Brain microvascular endothelial cell (primary cell): ENCODE results near the gene ISG20L2.

Experiments
- DNase-seq: peaks from one replicate; pipeline ENCODE4 v3.0.0-alpha.2; 2020
- H3K27ac ChIP-seq: fragments of 250-450 bp; sonication (Bioruptor Pico); 2 replicates; pipeline ENCODE4 v1.5.1; 2020; ENCODE audit warnings: mild to moderate bottlenecking, moderate library complexity
- H3K27me3 ChIP-seq: fragments of 250-450 bp; sonication (Bioruptor Pico); replicated peaks from 2 replicates; pipeline ENCODE4 v1.5.1; 2020; ENCODE audit warnings: mild to moderate bottlenecking
- H3K36me3 ChIP-seq: fragments of 250-450 bp; sonication (Bioruptor Pico); replicated peaks from 2 replicates; pipeline ENCODE4 v1.5.1; 2020; ENCODE audit warnings: mild to moderate bottlenecking
- H3K4me3 ChIP-seq: 2 replicates; pipeline ENCODE4 v1.5.1; 2011; ENCODE audit warnings: low read depth, mild to moderate bottlenecking, control low read depth, low read length, moderate library complexity
- in situ Hi-C: cut with HindIII; loops from 2 replicates; pipeline ENCODE4 v1.10.0; 2017; ENCODE audit warnings: low sequenced_read_pairs, low pct_ligation_motif_present
- TF ChIP-seq, protein P1 (sequence below): IDR thresholded peaks from 2 replicates; pipeline ENCODE4 v1.5.1; 2011; ENCODE audit warnings: low read depth, mild to moderate bottlenecking, moderate library complexity, low read length, control low read depth, inconsistent platforms; ENCODE audit errors: missing control alignments

The ISG20L2 gene

DNA sequence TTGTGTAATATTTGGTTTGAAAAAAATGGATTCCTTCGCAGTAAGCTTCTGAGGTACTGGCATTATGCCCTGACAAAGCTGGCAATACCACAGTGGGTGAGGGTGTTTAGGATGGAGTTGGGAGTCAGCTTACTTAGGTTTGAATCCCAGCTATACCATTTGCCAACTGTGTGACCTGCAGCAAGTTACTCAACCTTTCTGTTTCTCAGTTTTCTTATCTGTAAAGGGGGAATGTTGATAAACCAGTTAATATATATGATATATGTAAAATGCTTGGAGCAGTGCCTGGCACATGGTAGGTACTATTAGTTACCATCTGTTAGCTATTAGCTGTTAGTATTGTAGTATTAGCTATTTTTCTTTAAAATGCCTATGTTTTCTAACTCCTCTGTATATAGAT lies 27.8 kb upstream of the ISG20L2 start:
- H3K27ac ChIP-seq: no peak overlapping the region
- H3K27me3 ChIP-seq: no peaks in the 10 kb centered on the region
- DNase-seq: no peak
- in situ Hi-C loops: no loop called here
- TF ChIP-seq, protein P1, sequence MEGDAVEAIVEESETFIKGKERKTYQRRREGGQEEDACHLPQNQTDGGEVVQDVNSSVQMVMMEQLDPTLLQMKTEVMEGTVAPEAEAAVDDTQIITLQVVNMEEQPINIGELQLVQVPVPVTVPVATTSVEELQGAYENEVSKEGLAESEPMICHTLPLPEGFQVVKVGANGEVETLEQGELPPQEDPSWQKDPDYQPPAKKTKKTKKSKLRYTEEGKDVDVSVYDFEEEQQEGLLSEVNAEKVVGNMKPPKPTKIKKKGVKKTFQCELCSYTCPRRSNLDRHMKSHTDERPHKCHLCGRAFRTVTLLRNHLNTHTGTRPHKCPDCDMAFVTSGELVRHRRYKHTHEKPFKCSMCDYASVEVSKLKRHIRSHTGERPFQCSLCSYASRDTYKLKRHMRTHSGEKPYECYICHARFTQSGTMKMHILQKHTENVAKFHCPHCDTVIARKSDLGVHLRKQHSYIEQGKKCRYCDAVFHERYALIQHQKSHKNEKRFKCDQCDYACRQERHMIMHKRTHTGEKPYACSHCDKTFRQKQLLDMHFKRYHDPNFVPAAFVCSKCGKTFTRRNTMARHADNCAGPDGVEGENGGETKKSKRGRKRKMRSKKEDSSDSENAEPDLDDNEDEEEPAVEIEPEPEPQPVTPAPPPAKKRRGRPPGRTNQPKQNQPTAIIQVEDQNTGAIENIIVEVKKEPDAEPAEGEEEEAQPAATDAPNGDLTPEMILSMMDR: no peak
- H3K4me3 ChIP-seq: no peak overlapping the region
- H3K36me3 ChIP-seq: no peaks in the 10 kb centered on the region

DNA sequence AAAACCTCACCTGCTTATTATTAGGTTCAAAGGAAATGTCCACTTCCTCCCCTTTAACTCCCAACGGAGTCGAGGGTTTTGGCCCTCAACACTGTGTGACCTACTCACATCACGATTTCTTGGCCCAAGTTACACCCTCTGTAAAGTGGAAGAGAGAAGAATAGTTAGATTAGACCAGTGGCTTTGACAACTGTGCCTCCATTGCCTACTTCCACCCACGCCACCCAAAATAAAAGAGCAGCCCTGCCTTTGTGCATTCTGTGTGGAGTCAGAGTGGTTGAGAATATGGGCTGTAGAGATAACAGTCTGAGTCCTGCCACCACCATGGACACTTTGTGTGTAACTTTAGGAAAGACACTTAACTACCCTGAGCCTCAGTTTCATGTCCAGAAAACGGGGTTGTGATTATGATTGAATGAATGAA lies 27.0 kb upstream of the ISG20L2 start:
- in situ Hi-C loops: no loop called here
- no peak overlapping the region for H3K27ac ChIP-seq
- H3K36me3 ChIP-seq: no peaks in the 10 kb centered on the region
- H3K27me3 ChIP-seq: no peaks in the 10 kb centered on the region
- H3K4me3 ChIP-seq: no peak overlapping the region
- no peak for DNase-seq
- TF ChIP-seq, protein P1: no peak

DNA sequence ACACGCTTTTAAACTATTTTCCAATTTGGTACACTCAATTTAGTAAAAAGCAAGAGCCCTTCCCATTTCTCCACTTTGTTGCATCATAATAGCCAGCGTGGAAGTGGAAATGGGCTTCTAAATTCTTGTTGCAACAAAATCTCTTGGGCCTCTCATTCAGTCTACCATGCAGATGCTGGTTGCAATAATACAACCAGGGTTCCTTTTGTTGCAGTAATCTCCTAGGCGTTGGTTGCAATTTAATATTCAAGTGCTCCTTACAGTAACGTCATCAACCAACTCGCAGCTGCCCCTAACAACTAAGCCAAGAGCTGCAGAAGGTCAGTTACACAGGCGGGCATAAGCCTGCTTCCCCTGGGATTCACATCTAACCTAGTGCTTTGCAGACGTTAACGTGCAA lies 25.7 kb upstream of the ISG20L2 start:
- in situ Hi-C loops: no loop called here
- no peak overlapping the region for H3K4me3 ChIP-seq
- no peak overlapping the region for H3K27ac ChIP-seq
- no peaks in the 10 kb centered on the region for H3K36me3 ChIP-seq
- TF ChIP-seq, protein P1: no peak
- H3K27me3 ChIP-seq: no peaks in the 10 kb centered on the region
- no peak for DNase-seq

DNA sequence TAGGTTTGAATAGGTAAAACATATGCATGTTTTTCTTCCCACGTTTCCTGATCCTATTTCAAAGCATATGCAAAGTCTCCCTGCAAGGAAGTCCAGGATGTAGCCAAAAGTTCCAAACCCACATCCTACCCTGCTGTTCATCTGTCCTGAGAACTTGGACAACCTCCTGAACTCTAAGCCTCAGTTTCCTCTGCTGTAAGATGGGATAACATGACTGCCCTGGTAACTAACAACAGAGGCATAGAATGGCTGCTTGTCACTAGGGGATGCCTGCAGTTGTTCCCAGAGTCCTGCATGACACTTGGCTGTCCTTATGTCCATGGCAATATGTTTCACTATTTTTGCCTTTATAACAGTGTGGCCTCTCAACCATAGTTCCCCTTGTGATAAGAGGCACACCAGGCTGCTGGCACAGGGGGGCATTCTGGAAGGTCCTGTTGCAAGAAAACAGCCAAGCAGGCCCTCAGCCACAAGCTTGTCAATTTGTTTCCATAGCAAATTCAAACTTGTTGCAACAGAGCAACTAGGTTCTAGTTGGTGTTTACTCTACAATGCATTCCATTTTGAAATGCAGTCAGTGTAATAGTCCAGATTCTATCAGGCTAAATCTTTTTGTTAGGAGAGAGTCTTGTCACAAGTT lies 24.4 kb upstream of the ISG20L2 start:
- H3K27ac ChIP-seq: no peak overlapping the region
- no peak for DNase-seq
- no peaks in the 10 kb centered on the region for H3K27me3 ChIP-seq
- no peaks in the 10 kb centered on the region for H3K36me3 ChIP-seq
- in situ Hi-C loops: no loop called here
- peak overlapping the region; percentile 96 for H3K4me3 ChIP-seq
- TF ChIP-seq, protein P1: no peak

DNA sequence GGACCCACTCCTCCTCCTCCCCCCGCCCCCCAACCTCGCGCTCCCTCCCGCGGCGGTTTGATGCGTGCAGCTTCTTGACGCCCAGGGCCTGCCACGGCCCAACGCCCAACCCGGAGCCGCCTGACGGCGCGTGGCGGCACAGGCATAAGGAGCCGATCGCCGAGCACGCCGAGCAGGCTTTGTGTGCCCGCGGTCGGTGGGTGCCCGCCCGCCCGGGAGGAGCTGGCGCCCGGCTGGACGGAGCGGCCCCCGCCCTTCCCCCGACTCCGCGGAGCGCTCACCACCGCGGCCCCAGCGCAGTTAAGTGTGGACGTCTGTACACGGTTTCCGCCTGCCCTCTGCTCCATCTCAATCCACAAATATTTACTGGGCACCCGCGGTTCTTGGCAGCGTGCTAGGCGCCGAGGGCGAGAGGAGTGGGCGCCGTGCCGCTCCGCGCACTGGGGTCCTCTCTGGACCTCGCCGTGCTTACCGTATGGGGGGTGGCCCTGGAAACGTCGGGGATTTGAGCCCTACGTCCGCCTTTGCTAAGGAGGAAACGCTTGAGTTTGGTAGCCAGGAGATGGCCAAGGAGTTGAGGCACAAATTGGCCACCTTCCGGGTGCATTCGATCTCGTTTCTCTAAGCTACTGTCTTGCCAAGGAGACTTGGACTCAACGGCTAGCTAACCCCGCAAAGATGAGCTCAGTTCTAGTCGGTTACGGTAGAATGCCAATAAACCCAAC lies 23.4 kb upstream of the ISG20L2 start:
- peak; percentile 95 for DNase-seq
- H3K36me3 ChIP-seq: no peaks in the 10 kb centered on the region
- H3K27ac ChIP-seq: peak overlapping the region; percentile 59
- in situ Hi-C loops: no loop called here
- TF ChIP-seq, protein P1: peak; percentile 10
- H3K4me3 ChIP-seq: peak overlapping the region; percentile 96
- H3K27me3 ChIP-seq: no peaks in the 10 kb centered on the region
